C4-2B (cell line): Measurements from ENCODE around the gene GYPC.

Source experiments
- H3K27ac ChIP-seq: fragments of 450-650 bp; 2 replicates; pipeline ENCODE4 v1.5.1; 2017
- CTCF ChIP-seq: fragments of 450-650 bp; conservative IDR thresholded peaks from 2 replicates; pipeline ENCODE4 v1.5.1; 2017; ENCODE audit warnings: mild to moderate bottlenecking
- ZFX ChIP-seq: fragments of 450-650 bp; IDR thresholded peaks from 2 replicates; pipeline ENCODE4 v1.6.1; 2017

GYPC gene

GRCh38 chr2:126655500-126656430, at the start of gene GYPC:
GYPC (plus strand) TSS chr2:126656158; CDS start chr2:126656264, 106 bp downstream.
- H3K27ac ChIP-seq = no peak within 1 kb of the TSS
- no peak for TF ChIP-seq CTCF
- no peak for TF ChIP-seq ZFX

DNA sequence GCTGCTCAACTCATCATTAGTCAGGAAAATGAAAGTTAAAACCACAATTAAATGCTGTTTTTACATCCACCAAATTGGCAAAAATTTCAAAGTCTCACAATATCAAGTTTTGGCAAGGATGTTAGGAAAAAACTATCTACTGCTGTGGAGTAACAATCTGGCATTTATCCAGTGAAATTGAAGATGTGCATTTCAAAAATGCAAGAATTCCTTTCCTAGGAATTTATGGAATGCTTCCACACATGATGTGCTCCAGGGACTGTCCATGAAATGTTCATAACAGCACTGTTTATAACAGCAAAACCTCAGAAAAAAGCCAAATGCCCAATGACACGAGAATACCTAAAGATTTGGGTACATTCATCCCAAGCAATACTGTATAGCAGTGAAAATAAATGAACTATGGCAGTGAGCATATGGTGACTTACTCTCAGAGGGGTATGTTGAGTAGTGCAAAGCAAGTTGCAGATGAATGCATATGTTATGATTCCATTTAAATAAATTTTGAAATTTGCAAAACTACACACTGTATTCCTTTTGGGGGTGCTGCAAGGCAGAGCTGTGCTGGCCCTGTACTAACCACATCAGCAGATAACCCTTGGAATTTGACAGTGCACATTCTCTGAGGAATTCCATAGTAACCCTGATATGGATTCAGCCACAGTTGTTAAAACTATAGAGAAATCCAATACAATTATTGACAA, 41.3 kb upstream of the GYPC start:
- no peak overlapping the region for H3K27ac ChIP-seq
- no peak for TF ChIP-seq CTCF
- no peak for TF ChIP-seq ZFX

DNA sequence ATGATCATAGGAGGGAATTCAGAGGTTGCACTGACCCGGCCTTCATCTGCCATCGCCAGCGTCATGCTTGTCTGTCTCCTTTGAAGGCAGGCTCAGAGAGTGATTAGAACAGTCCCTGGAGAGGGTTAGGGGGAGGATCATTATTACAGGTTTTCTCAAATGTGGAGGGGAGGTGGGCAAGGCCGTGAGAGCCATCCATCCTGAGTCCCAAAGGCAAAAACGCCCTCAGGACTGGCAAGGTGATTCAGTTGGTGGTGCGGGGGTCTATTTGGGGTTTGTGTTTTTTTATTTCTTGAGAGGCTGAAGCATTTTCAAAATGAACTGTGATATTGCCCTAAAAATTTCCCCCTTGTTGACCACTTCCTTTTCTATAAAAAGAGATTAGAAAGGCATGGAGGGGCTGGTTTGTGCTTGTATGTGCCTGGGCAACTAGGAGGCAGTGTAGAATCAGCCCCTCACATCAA, 39.3 kb upstream of the GYPC start:
- TF ChIP-seq ZFX (no peak), CTCF (no peak)
- no peak overlapping the region for H3K27ac ChIP-seq

DNA sequence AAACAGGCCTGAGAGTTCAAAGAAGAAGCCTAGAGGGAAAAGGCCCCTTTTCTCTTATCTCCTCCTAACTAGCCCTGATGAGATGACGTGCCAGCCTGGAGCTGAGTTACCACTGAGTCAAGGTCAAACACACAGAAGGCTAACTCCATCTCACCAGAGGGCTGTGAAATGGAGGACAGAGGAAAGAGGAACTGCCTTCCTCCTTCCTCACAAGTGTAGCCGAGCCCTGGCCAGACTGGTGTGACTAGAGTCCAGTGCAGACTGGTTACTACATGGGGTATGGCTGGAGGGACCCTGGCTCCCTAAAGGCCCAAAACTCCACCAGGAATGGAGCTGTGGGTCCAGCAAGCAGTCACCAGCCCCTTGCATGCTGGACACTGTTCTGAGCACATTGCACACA, 35.7 kb upstream of the GYPC start:
- TF ChIP-seq ZFX (no peak), CTCF (no peak)
- no peak overlapping the region for H3K27ac ChIP-seq

DNA sequence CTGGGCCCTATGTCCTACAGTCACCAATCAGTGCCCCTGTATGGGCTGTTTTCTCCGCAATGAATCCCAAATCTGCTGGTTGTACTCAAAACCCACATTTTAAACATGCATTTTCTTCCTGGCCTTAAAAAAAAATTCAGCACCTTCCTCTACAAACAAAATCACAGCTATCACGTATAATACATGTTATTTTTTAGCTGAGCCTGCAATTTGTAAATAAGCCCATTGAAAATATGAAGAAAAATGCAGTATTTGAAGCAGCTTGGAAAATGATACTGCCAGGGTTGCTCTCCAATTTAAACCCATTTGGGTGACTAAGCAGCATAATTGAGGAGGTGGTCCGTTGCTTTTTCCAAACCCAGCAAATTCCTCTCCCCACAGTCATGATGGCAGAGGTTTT, 33.0 kb upstream of the GYPC start:
- TF ChIP-seq ZFX = no peak
- no peak for TF ChIP-seq CTCF
- H3K27ac ChIP-seq = no peak overlapping the region

DNA sequence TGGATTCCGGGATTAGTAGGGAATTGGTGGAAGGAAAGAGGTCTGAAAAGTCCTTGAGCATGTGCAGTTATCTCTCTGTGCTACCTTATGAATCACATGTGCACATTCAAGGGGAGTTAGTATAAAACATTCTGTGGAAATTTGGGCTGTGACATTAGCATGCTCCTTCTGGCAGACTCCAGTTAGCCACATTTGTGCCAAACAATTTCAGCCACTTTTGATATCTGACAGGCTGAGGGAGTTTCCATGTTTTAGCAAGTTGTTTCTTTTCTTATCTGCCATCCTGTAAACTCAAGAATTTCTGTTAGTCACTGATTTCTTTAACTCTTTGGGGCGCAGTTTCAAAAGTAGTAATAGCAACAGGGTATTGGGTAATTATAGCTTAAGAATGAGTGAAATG, 28.3 kb upstream of the GYPC start:
- H3K27ac ChIP-seq = no peak overlapping the region
- TF ChIP-seq ZFX (no peak), CTCF (no peak)
